ENCODE measurements around the gene MYO5A. TPM values are rescaled to one million over a fixed set of nuclear protein-coding genes. Genes with fewer than 3 reads are reported as not detected.
"Not testable (repeated sequence)": the region's sequence is repeated elsewhere in the genome, so short reads cannot be mapped to it uniquely, and the experiment has no call there.

The MYO5A gene
- total RNA-seq, 2 experiments from 2014 or later = 41.3 to 42.2 TPM

DNA sequence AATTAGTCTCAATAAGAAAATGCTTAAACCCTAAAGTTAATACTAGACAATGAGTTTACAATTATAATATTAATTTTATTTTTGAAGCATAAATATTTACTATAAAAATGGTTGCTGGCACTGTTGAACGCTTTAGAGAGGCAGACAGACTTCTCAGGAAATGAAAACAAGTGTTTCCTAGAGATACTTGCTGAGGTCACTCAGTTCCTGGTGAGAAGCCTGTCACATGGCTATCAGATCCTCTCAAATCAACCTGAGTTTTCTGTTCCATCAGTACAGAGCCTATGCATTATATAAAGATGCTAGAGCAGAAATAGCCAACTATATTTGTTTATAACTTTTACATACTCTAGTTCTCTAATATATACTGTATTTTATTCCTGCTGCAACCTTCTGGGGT is 109.2 kb downstream of the MYO5A start:
- Mint-ChIP-seq H3K4me1 (peaks cover 11% of the 10 kb centered on the region), H3K36me3 (ENCODE audit: low read depth) (peaks cover 13% of the 10 kb centered on the region), H3K27me3 (no peaks in the 10 kb centered on the region), H3K9me3 (no peaks in the 10 kb centered on the region), H3K4me3 (no peak overlapping the region), H3K27ac (no peak overlapping the region)
- ChIA-PET CTCF (interaction anchor here (0.7 kb wide), 1 partner anchor 22 kb away, joined by 4 read pairs; no protein-coding TSS in a partner anchor), POLR2A (no interaction called here)
- DNase-seq = no peak

DNA sequence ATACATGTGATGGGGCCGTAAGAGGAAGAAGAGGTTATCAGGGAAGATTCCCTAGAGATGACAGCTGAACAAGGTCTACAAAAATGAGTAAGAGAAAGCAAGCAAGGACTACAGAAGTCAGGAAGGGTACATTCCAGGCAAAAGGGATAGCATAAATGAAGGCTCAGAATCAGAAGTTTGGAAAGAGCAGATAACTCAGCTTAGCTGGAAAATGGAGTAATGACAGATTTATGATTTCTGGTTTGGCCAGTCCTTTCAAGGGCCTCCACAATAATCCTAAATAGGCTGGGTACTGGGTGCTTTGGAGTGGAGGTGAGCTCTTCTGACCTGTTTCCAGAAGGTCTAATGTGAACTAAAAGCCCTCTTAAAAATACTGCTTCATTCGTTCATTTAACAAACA is 110.7 kb downstream of the MYO5A start:
- Mint-ChIP-seq H3K36me3 (ENCODE audit: low read depth) (peaks cover 13% of the 10 kb centered on the region), H3K27me3 (no peaks in the 10 kb centered on the region), H3K27ac (no peak overlapping the region), H3K4me3 (no peak overlapping the region), H3K9me3 (no peaks in the 10 kb centered on the region), H3K4me1 (peaks cover 11% of the 10 kb centered on the region)
- DNase-seq = no peak
- CTCF ChIA-PET = no interaction called here
- POLR2A ChIA-PET = interaction anchor here (2.5 kb wide), 1 partner anchor 46 kb away, joined by 6 read pairs; no protein-coding TSS in a partner anchor

DNA sequence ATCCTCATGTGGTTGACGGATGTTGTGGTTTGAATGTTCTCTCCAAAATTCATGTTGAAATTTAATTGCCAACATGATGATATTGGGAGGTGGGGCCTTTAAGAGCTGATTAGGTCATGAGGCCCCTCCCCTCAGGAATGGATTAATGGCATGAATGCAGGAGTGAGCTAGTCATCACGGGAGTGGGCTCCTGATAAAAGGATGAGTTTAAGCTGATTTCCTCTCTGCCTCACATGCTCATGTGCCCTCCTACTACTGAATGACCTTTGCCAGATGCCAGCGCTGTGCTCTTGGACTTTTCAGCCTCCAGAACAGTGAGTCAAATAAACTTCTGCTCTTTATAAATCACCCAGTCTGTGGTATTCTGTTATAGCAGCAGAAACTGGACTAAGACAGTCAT is 111.2 kb downstream of the MYO5A start:
- H3K9me3 Mint-ChIP-seq = no peaks in the 10 kb centered on the region
- H3K4me1 Mint-ChIP-seq = peaks cover 11% of the 10 kb centered on the region
- H3K36me3 Mint-ChIP-seq (ENCODE audit: low read depth) = peaks cover 8% of the 10 kb centered on the region
- no peaks in the 10 kb centered on the region for H3K27me3 Mint-ChIP-seq
- DNase-seq = no peak
- ChIA-PET CTCF (no interaction called here), POLR2A (interaction anchor here (2.5 kb wide), 1 partner anchor 46 kb away, joined by 6 read pairs; no protein-coding TSS in a partner anchor)
- H3K4me3 Mint-ChIP-seq = no peak overlapping the region
- no peak overlapping the region for H3K27ac Mint-ChIP-seq

DNA sequence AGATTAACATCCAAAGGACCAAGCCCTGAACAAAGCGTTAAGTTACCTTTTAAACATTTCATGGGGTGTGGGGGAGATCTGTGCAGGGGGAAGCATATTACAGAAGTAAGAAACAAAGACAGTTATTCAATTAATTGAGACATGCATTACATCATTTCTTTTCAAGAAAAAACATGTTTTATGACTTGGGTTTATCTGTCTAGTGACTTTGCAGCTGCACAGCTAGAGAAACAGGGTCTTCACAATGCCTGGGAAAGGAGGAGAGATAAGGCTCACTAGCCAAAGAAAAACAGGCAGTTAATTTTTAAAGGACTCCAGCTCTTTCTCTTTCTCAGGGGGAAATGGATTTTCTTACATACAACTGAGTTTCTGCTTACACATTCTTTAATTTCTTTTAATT is 112.1 kb downstream of the MYO5A start:
- CTCF ChIA-PET = interaction anchor here (0.7 kb wide), 1 partner anchor 47 kb away, joined by 3 read pairs; no protein-coding TSS in a partner anchor
- POLR2A ChIA-PET = interaction anchor here (2.5 kb wide), 1 partner anchor 47 kb away, joined by 6 read pairs; no protein-coding TSS in a partner anchor
- H3K36me3 Mint-ChIP-seq (ENCODE audit: low read depth); DNase-seq; H3K4me3 Mint-ChIP-seq; H3K9me3 Mint-ChIP-seq; H3K27ac Mint-ChIP-seq; H3K27me3 Mint-ChIP-seq: not testable (repeated sequence)
- H3K4me1 Mint-ChIP-seq = peaks cover 11% of the 10 kb centered on the region

DNA sequence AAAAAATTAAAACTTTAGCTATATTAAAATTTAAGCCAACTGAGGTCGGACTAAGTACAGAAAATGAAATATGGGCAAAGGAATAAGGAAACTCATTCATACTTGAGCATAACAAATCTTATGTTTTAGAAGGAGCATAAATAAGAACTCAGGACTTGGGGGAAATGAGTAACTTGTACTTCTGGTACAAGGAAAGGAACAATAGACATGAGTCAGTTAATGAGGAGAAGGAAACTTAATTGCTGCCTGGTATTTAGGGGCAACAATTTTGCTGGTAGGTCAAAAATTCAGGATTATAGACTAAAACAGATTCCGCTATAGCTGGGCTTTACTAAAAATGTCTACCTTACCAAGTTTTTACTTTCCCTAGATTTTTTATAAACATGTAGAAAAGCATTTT is 113.1 kb downstream of the MYO5A start:
- H3K4me3 Mint-ChIP-seq = no peak overlapping the region

DNA sequence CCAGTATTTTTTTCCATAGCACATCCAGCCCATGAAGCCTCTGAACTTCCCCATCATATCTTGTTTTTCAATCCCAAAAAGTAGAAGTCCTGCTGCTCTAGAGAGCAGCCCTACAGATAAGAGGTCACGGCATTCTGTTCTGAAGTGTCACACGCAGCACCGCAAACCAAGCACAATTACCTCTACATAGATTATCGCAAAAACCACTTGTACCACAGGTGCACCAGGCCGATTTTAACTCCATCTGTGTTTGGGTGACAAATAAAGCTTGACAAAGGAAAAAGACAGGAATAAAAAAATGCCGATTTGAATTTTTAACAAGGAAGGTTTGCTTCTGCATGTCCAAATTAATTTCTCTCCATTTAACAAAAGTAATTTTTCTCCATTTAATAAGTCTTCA is 113.7 kb downstream of the MYO5A start:
- no peak for DNase-seq
- CTCF ChIA-PET = no interaction called here
- no peaks in the 10 kb centered on the region for H3K27me3 Mint-ChIP-seq
- POLR2A ChIA-PET = no interaction called here
- H3K27ac Mint-ChIP-seq = no peak overlapping the region
- no peaks in the 10 kb centered on the region for H3K9me3 Mint-ChIP-seq
- H3K4me3 Mint-ChIP-seq = no peak overlapping the region
- peaks cover 6% of the 10 kb centered on the region for H3K4me1 Mint-ChIP-seq
- peaks cover 8% of the 10 kb centered on the region for H3K36me3 Mint-ChIP-seq (ENCODE audit: low read depth)

More for the DNA sequence above, 113.1 kb downstream of the MYO5A start:
- CTCF ChIA-PET = no interaction called here
- Mint-ChIP-seq H3K27me3 (no peaks in the 10 kb centered on the region), H3K36me3 (ENCODE audit: low read depth) (peaks cover 4% of the 10 kb centered on the region), H3K9me3 (no peaks in the 10 kb centered on the region), H3K4me1 (peaks cover 11% of the 10 kb centered on the region), H3K27ac (no peak overlapping the region)
- POLR2A ChIA-PET = no interaction called here
- no peak for DNase-seq

DNA sequence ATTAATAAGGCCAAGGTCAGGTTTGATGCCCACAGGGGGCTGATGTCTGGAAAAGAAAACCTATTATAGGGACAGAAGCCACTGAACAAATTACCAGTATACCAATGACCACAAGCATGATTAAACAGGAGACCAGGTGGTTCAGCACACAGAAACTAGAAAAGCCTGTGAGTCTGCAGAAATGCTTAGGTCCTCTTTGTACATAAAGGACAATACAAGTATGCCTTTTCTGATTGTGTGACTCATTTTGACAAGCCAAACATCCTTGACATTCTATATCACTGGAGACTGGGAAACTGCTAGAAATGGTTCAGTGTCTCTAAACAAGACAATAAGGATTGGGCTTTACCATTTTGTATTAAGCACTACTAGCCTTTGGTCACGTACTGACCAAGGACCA is 119.9 kb downstream of the MYO5A start:
- H3K4me1 Mint-ChIP-seq = no peaks in the 10 kb centered on the region
- peaks cover 23% of the 10 kb centered on the region for H3K36me3 Mint-ChIP-seq (ENCODE audit: low read depth)
- H3K9me3 Mint-ChIP-seq = no peaks in the 10 kb centered on the region
- ChIA-PET POLR2A (no interaction called here), CTCF (no interaction called here)
- H3K27me3 Mint-ChIP-seq = no peaks in the 10 kb centered on the region
- no peak overlapping the region for H3K4me3 Mint-ChIP-seq
- no peak for DNase-seq
- H3K27ac Mint-ChIP-seq = no peak overlapping the region

DNA sequence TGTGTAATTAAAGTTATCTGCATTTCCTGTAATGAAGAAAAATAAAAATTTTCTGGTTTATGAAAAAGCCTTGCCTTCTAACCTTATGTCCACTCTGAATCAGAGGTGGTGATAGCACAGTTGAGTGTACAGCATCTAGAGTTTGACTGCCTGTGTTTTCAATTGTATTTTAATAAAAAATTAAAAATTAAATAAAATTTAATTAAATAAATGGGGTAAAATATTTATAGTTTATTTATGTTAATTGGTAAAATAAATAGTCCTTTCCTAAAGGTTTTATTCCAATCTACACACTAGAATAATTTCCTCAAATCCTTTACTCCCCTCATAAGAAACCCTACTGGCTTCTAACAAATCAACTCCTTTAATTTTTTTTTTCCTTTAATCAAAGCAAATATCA is 121.3 kb downstream of the MYO5A start:
- Mint-ChIP-seq H3K36me3 (ENCODE audit: low read depth) (peaks cover 33% of the 10 kb centered on the region), H3K27me3 (no peaks in the 10 kb centered on the region), H3K4me1 (no peaks in the 10 kb centered on the region), H3K9me3 (no peaks in the 10 kb centered on the region), H3K4me3 (no peak overlapping the region), H3K27ac (no peak overlapping the region)
- ChIA-PET CTCF (no interaction called here), POLR2A (no interaction called here)
- DNase-seq = no peak

DNA sequence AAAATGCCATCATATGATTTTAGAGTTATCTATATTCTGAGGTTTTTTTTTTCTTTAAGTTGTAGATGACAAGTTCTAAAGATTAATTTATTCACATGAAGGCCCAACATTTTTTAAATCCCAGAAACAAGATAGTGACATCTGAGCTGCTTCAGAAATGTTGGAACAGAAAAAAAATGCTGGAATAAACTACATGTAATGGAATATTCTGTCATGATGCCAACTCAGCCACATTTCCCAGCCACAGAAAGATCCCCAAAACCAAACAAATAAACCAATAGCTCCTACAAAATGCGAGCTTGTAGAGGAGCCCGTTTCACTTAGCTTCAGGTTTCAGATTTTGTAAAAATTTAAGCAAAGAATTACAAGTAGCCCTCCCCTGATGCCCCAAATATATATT is 122.1 kb downstream of the MYO5A start:
- peaks cover 33% of the 10 kb centered on the region for H3K36me3 Mint-ChIP-seq (ENCODE audit: low read depth)
- H3K4me3 Mint-ChIP-seq = no peak overlapping the region
- H3K27ac Mint-ChIP-seq = no peak overlapping the region
- H3K4me1 Mint-ChIP-seq = no peaks in the 10 kb centered on the region
- POLR2A ChIA-PET = no interaction called here
- H3K9me3 Mint-ChIP-seq = no peaks in the 10 kb centered on the region
- CTCF ChIA-PET = no interaction called here
- no peaks in the 10 kb centered on the region for H3K27me3 Mint-ChIP-seq
- DNase-seq = no peak

DNA sequence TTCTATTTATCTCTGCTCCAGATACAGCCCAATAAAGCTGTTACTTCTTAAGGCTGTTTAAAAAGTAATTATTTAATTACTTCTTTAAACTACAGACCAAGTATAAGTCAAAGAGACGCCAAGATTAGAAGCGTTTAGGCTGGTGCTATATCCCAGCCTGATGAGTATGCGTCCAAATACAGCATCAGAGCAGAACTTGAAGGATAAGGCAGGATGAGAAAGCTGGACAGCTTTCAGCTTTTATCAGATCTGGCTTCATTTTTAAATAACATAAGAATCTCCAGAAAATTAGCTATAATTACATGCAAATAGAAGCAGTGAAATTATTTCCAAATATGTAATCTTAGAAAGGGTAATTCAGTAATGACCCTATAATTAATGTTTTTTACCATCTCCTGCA is 122.8 kb downstream of the MYO5A start:
- no peak for DNase-seq
- CTCF ChIA-PET = no interaction called here
- no peaks in the 10 kb centered on the region for H3K4me1 Mint-ChIP-seq
- no peaks in the 10 kb centered on the region for H3K9me3 Mint-ChIP-seq
- no peak overlapping the region for H3K27ac Mint-ChIP-seq
- no peak overlapping the region for H3K4me3 Mint-ChIP-seq
- H3K27me3 Mint-ChIP-seq = no peaks in the 10 kb centered on the region
- POLR2A ChIA-PET = no interaction called here
- peaks cover 33% of the 10 kb centered on the region for H3K36me3 Mint-ChIP-seq (ENCODE audit: low read depth)

DNA sequence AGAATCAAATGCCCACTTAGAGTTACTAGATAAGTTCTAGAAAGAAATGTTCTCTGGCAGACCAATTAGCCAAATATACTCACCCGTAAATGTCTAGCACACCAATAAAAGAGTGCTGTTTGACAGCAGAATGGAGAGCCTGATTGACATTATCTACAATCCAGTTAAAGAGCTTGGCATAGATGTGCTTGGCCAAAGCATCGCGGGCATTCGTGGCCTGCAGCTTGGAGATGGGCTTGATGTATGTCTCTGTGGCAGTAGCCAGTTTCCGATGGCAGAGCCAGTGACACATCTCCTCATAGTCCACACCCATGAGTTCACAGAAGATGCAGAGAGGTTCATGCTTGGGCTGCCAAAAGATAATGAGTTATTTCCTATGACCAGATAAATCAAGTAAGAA is 131.6 kb downstream of the MYO5A start:
- H3K27me3 Mint-ChIP-seq = no peaks in the 10 kb centered on the region
- peaks cover 25% of the 10 kb centered on the region for H3K36me3 Mint-ChIP-seq (ENCODE audit: low read depth)
- no peaks in the 10 kb centered on the region for H3K9me3 Mint-ChIP-seq
- H3K4me3 Mint-ChIP-seq = no peak overlapping the region
- no peak overlapping the region for H3K27ac Mint-ChIP-seq
- H3K4me1 Mint-ChIP-seq = peaks cover 8% of the 10 kb centered on the region
- ChIA-PET POLR2A (no interaction called here), CTCF (no interaction called here)
- no peak for DNase-seq

DNA sequence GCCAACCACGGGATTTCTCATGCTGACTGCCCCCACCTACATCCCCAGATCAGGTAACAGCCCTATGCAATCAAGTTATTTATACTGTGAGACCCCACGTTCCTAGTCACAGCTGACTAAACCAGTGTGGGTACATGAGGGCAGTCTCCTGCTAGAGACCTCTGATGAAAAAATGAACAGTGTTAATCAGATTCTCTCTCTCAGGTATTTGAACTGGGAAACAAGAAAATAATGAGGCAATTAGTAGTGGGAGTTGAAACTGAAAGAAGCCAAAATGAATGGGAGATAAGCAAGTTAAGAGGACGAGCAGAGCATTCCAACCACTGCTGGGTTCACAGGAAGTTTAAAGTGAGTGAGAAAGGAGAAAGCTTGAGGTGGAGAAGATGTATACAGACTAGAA is 134.6 kb downstream of the MYO5A start:
- no peak for DNase-seq
- POLR2A ChIA-PET = no interaction called here
- Mint-ChIP-seq H3K9me3 (no peaks in the 10 kb centered on the region), H3K4me1 (peaks cover 8% of the 10 kb centered on the region), H3K27ac (no peak overlapping the region), H3K4me3 (no peak overlapping the region), H3K27me3 (no peaks in the 10 kb centered on the region), H3K36me3 (ENCODE audit: low read depth) (peaks cover 38% of the 10 kb centered on the region)
- CTCF ChIA-PET = interaction anchor here (1.1 kb wide), 1 partner anchor 9 kb away, joined by 3 read pairs; no protein-coding TSS in a partner anchor

DNA sequence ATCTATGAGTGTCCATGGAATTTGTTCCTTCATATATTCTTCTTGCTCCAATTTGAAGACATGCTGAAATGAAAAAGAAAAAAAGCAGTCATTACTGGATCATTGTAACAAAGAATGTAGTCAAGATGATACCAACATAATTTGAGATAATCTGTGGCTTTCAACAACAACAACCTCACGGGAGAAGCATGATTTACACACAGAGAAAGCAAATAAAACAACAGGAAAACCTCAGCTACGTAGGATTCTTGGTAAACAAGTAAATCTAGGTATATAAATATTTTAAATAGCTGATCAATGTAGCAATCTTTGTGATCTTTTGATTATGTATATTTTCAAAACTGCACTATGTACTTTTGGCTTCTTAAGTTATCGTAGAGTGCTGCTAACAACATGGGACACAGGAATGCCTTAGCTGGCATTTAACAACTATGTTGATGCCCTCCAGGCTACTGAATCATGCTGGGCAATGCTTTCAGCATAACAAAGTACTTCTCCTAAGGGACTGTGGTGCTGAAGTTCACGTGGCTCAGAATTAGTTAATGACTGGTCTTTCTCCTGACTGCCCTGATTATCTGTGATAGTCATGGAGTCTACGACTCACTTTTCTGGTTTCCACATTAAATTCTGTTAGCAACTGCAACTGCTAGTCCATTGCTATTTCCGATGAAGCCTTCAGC is 136.5 kb downstream of the MYO5A start:
- Mint-ChIP-seq H3K27ac (no peak overlapping the region), H3K4me3 (no peak overlapping the region), H3K36me3 (ENCODE audit: low read depth) (peaks cover 45% of the 10 kb centered on the region), H3K4me1 (peaks cover 8% of the 10 kb centered on the region), H3K9me3 (no peaks in the 10 kb centered on the region), H3K27me3 (no peaks in the 10 kb centered on the region)
- no peak for DNase-seq
- CTCF ChIA-PET = no interaction called here
- POLR2A ChIA-PET = no interaction called here

DNA sequence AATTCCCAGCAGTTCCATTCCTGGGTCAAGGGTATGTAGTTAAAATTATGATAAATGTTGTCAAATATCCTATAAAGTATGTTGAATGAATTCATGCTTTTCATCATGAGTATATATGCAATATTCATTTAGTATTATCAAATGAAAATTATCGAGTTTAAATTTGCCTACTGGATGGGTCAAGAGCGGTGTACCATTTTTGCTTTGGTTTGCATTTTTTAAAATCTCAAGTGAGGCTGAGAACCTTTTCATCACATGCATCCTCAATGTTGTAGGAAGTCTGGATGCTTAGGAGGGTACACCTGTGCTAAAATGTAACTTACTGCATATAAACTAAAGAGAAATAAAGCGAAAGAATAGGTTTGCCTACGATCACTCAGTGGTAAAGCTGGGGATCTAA is 137.6 kb downstream of the MYO5A start:
- ChIA-PET CTCF (interaction anchor here (0.7 kb wide), 1 partner anchor 55 kb away, joined by 5 read pairs; no protein-coding TSS in a partner anchor), POLR2A (no interaction called here)
- no peak for DNase-seq
- no peak overlapping the region for H3K27ac Mint-ChIP-seq
- H3K36me3 Mint-ChIP-seq (ENCODE audit: low read depth) = peaks cover 43% of the 10 kb centered on the region
- H3K4me1 Mint-ChIP-seq = peaks cover 8% of the 10 kb centered on the region
- no peaks in the 10 kb centered on the region for H3K9me3 Mint-ChIP-seq
- no peaks in the 10 kb centered on the region for H3K27me3 Mint-ChIP-seq
- H3K4me3 Mint-ChIP-seq = no peak overlapping the region
